H9 (cell line): ENCODE data around the gene CENPB. TPM values are rescaled to one million over a fixed set of nuclear protein-coding genes. Genes with fewer than 3 reads are reported as not detected.

Source experiments
- DNase-seq: peaks from one replicate; pipeline ENCODE4 v3.0.0-alpha.2; 2017
- H2AFZ ChIP-seq: one replicate; pipeline ENCODE4 v1.6.1; 2013; ENCODE audit warnings: mild to moderate bottlenecking, low read length, control low read depth, moderate library complexity
- H2AK5ac ChIP-seq: 2 replicates; pipeline ENCODE4 v1.6.1; 2013; ENCODE audit warnings: low read length, control low read depth, mixed read lengths; ENCODE audit not compliant: insufficient read length
- H2BK120ac ChIP-seq: one replicate; pipeline ENCODE4 v1.6.1; 2013; ENCODE audit warnings: low read depth, mild to moderate bottlenecking, low read length, control low read depth, inconsistent platforms; ENCODE audit not compliant: poor library complexity, severe bottlenecking
- H2BK12ac ChIP-seq: 2 replicates; pipeline ENCODE4 v1.6.1; 2013; ENCODE audit warnings: low read length, control low read depth, mixed read lengths, low read depth; ENCODE audit not compliant: insufficient read length
- H2BK15ac ChIP-seq: 2 replicates; pipeline ENCODE4 v1.6.1; 2013; ENCODE audit warnings: low read depth, low read length, control low read depth
- H2BK20ac ChIP-seq: one replicate; pipeline ENCODE4 v1.6.1; 2013; ENCODE audit warnings: low read depth, mild to moderate bottlenecking, low read length, control low read depth, inconsistent platforms; ENCODE audit not compliant: poor library complexity, severe bottlenecking
- H2BK5ac ChIP-seq: 2 replicates; pipeline ENCODE4 v1.6.1; 2013; ENCODE audit warnings: low read length, control low read depth, mixed read lengths; ENCODE audit not compliant: insufficient read length
- H3K14ac ChIP-seq: 2 replicates; pipeline ENCODE4 v1.6.1; 2013; ENCODE audit warnings: low read length, control low read depth; ENCODE audit not compliant: insufficient read depth
- H3K18ac ChIP-seq: 2 replicates; pipeline ENCODE4 v1.6.1; 2013; ENCODE audit warnings: low read depth, mild to moderate bottlenecking, mixed read lengths, low read length, control low read depth; ENCODE audit not compliant: insufficient read length
- H3K23ac ChIP-seq: 2 replicates; pipeline ENCODE4 v1.6.1; 2013; ENCODE audit warnings: low read length, control low read depth, mixed read lengths, low read depth; ENCODE audit not compliant: insufficient read length
- H3K23me2 ChIP-seq: 2 replicates; pipeline ENCODE4 v1.6.1; 2013; ENCODE audit warnings: low read depth, mild to moderate bottlenecking, mixed read lengths, low read length, control low read depth; ENCODE audit not compliant: insufficient read length, poor library complexity, severe bottlenecking
- H3K27ac ChIP-seq: 2 replicates; pipeline ENCODE4 v1.5.1; 2013; ENCODE audit warnings: low read length, control low read depth, mixed read lengths, low read depth; ENCODE audit not compliant: insufficient read length
- H3K27me3 ChIP-seq: 2 replicates; pipeline ENCODE4 v1.6.1; 2013; ENCODE audit warnings: low read length, control low read depth, inconsistent platforms; ENCODE audit not compliant: insufficient read depth
- H3K4ac ChIP-seq: 2 replicates; pipeline ENCODE4 v1.6.1; 2013; ENCODE audit warnings: low read depth, mild to moderate bottlenecking, control low read depth, inconsistent platforms, low read length, moderate library complexity
- H3K4me1 ChIP-seq: 2 replicates; pipeline ENCODE4 v1.6.1; 2013; ENCODE audit warnings: low read length, control low read depth, inconsistent platforms; ENCODE audit not compliant: insufficient read depth
- H3K4me2 ChIP-seq: 2 replicates; pipeline ENCODE4 v1.6.1; 2013; ENCODE audit warnings: low read length, control low read depth, mixed read lengths; ENCODE audit not compliant: insufficient read length, insufficient read depth
- H3K56ac ChIP-seq: 2 replicates; pipeline ENCODE4 v1.6.1; 2013; ENCODE audit warnings: low read depth, mild to moderate bottlenecking, mixed read lengths, low read length, control low read depth; ENCODE audit not compliant: insufficient read length
- H3K79me1 ChIP-seq: 2 replicates; pipeline ENCODE4 v1.6.1; 2013; ENCODE audit warnings: low read depth, mild to moderate bottlenecking, moderate library complexity, low read length, control low read depth, inconsistent platforms; ENCODE audit not compliant: insufficient read depth, poor library complexity, severe bottlenecking
- H3K79me2 ChIP-seq: 2 replicates; pipeline ENCODE4 v1.6.1; 2013; ENCODE audit warnings: low read length, control low read depth, inconsistent platforms; ENCODE audit not compliant: insufficient read depth
- H3K9ac ChIP-seq: 2 replicates; pipeline ENCODE4 v1.6.1; 2013; ENCODE audit warnings: low read length, control low read depth, mixed read lengths; ENCODE audit not compliant: insufficient read length; ENCODE audit errors: extremely low read depth
- H3K9me3 ChIP-seq: one replicate; pipeline ENCODE4 v1.6.1; 2013; ENCODE audit warnings: low read depth, low read length, inconsistent platforms; ENCODE audit not compliant: control insufficient read depth
- H3T11ph ChIP-seq: one replicate; pipeline ENCODE4 v1.6.1; 2013; ENCODE audit warnings: mild to moderate bottlenecking, low read length, control low read depth, inconsistent platforms
- H4K20me1 ChIP-seq: one replicate; pipeline ENCODE4 v1.6.1; 2013; ENCODE audit not compliant: control insufficient read depth, insufficient read length, insufficient read depth
- H4K5ac ChIP-seq: 2 replicates; pipeline ENCODE4 v1.6.1; 2013; ENCODE audit warnings: low read depth, mild to moderate bottlenecking, mixed read lengths, low read length, control low read depth; ENCODE audit not compliant: insufficient read length
- H4K8ac ChIP-seq: replicated peaks from 2 replicates; pipeline ENCODE4 v1.6.1; 2013; ENCODE audit warnings: low read length, control low read depth, mixed read lengths, low read depth; ENCODE audit not compliant: insufficient read length
- H4K91ac ChIP-seq: 2 replicates; pipeline ENCODE4 v1.6.1; 2013; ENCODE audit warnings: low read depth, mild to moderate bottlenecking, moderate library complexity, mixed read lengths, low read length, control low read depth; ENCODE audit not compliant: insufficient read length
- H3K27ac Mint-ChIP-seq, 3 experiments: 2 replicates in 2 of 3; 3 replicates in 1 of 3; pipeline ENCODE4 v1.8.0; 2020 to 2021; ENCODE audit warnings: mixed read lengths in 3 of 3, mild to moderate bottlenecking in 1 of 3, moderate library complexity in 1 of 3
- H3K27me3 Mint-ChIP-seq: 2 replicates; pipeline ENCODE4 v1.8.0; 2021; ENCODE audit warnings: low read depth, mild to moderate bottlenecking, moderate library complexity, mixed read lengths
- H3K36me3 Mint-ChIP-seq, 3 experiments: 2 replicates in 2 of 3; 3 replicates in 1 of 3; pipeline ENCODE4 v1.8.0; 2020 to 2021; ENCODE audit warnings: low read depth in 3 of 3, mixed read lengths in 3 of 3; ENCODE audit not compliant: insufficient read depth in 1 of 3
- H3K4me1 Mint-ChIP-seq, 2 experiments: 2 replicates each; pipeline ENCODE4 v1.8.0; 2020; ENCODE audit warnings: mixed read lengths in 2 of 2
- H3K4me3 Mint-ChIP-seq, 2 experiments: 2 replicates in 1 of 2; 3 replicates in 1 of 2; pipeline ENCODE4 v1.8.0; 2020 to 2021; ENCODE audit warnings: mild to moderate bottlenecking in 2 of 2, mixed read lengths in 2 of 2, moderate library complexity in 1 of 2
- H3K9me3 Mint-ChIP-seq, 2 experiments: 2 replicates in 1 of 2; 3 replicates in 1 of 2; pipeline ENCODE4 v1.8.0; 2020; ENCODE audit warnings: mild to moderate bottlenecking in 2 of 2, mixed read lengths in 2 of 2, moderate library complexity in 1 of 2
- WGBS: extraction: QIAGEN DNeasy Blood & Tissue Kit; methylation state at CpG from one replicate; pipeline ENCODE4 v1.1.7; 2013; ENCODE audit warnings: missing lambda C conversion rate, low lambda C conversion rate, mixed read lengths; ENCODE audit not compliant: insufficient read length; ENCODE audit errors: extremely low coverage; 5-methylcytosine and 5-hydroxymethylcytosine counted together
- total RNA-seq: library from RNA; stranded (reverse); gene quantifications from 2 replicates; pipeline ENCODE4 v1.2.1, GENCODE V29; 2021
- TF ChIP-seq, protein P1 (sequence below): fragments of 200-600 bp; sonication (generic); conservative IDR thresholded peaks from 3 replicates; pipeline ENCODE4 v1.8.0; 2021; ENCODE audit warnings: antibody characterized with exemption, mild to moderate bottlenecking

The CENPB gene
- total RNA-seq, 1 experiment from 2014 or later = 63.1 TPM

DNA sequence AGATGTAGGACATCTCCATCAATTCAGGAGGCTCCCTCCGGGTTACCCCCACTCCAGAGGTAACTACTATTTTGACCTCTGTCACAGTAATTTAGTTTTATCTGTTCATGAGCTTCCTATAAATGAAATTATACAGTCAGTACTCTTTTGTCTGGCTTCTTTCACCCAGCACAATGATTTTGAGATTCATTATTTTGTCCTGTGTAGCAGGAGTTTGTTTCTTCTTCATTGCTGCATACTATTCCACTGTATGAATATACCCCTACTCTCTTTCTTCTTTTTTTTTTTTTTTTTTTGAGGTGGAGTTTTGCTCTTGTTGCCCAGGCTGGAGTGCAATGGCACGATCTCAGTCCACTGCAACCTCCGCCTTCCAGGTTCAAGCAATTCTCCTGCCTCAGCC lies 22.0 kb upstream of the CENPB start:
- Histone ChIP-seq H3K27me3 (no peaks in the 10 kb centered on the region), H3K23ac (no peak overlapping the region), H2BK15ac (no peak overlapping the region), H2BK120ac (no peak overlapping the region), H2AFZ (no peak overlapping the region), H3K18ac (no peak overlapping the region), H3K23me2 (no peaks in the 10 kb centered on the region), H3T11ph (no peak overlapping the region), H3K79me1 (no peaks in the 10 kb centered on the region), H2AK5ac (no peak overlapping the region), H3K27ac (no peak overlapping the region), H3K56ac (no peak overlapping the region), H3K4me2 (no peak overlapping the region), H3K79me2 (no peaks in the 10 kb centered on the region), H4K91ac (no peak overlapping the region), H3K14ac (no peak overlapping the region), H3K9ac (no peak overlapping the region), H2BK12ac (no peak overlapping the region), H2BK5ac (no peak overlapping the region), H4K5ac (no peak overlapping the region), H3K9me3 (no peaks in the 10 kb centered on the region), H4K8ac (no peak overlapping the region), H3K4me1 (peaks cover 3% of the 10 kb centered on the region), H4K20me1 (no peaks in the 10 kb centered on the region), H3K4ac (no peak overlapping the region), H2BK20ac (no peak overlapping the region)
- Mint-ChIP-seq H3K4me1 (peaks cover 16 to 28% of the 10 kb centered on the region in 2 experiments), H3K27me3 (peaks cover 9% of the 10 kb centered on the region), H3K9me3 (no peaks in the 10 kb centered on the region), H3K36me3 (peaks cover 11 to 26% (median 23%) of the 10 kb centered on the region in 3 experiments), H3K4me3 (no peak overlapping the region), H3K27ac (no peak overlapping the region)
- TF ChIP-seq, protein P1, sequence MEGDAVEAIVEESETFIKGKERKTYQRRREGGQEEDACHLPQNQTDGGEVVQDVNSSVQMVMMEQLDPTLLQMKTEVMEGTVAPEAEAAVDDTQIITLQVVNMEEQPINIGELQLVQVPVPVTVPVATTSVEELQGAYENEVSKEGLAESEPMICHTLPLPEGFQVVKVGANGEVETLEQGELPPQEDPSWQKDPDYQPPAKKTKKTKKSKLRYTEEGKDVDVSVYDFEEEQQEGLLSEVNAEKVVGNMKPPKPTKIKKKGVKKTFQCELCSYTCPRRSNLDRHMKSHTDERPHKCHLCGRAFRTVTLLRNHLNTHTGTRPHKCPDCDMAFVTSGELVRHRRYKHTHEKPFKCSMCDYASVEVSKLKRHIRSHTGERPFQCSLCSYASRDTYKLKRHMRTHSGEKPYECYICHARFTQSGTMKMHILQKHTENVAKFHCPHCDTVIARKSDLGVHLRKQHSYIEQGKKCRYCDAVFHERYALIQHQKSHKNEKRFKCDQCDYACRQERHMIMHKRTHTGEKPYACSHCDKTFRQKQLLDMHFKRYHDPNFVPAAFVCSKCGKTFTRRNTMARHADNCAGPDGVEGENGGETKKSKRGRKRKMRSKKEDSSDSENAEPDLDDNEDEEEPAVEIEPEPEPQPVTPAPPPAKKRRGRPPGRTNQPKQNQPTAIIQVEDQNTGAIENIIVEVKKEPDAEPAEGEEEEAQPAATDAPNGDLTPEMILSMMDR = no peak
- DNase-seq = no peak
- no CpG with 5 or more reads among the region's 3 CpGs for WGBS
